Right atrium auricular region (tissue), 2 donors: ENCODE measurements around the gene AKAP5. TPM values are rescaled to one million over a fixed set of nuclear protein-coding genes. Genes with fewer than 3 reads are reported as not detected.

Experiments
- DNase-seq: peaks from one replicate; pipeline ENCODE4 v3.0.0-alpha.2; 2019; ENCODE audit warnings: low spot score
- H3K27ac ChIP-seq, 2 donors: fragments of 200-600 bp; sonication (generic); 1 replicate in 1 of 2; 2 replicates in 1 of 2; pipeline ENCODE4 v1.5.1; 2016 to 2019
- H3K27me3 ChIP-seq, 2 donors: fragments of 200-600 bp; sonication (generic); one replicate each; pipeline versions ENCODE4 v1.5.1 to v1.6.0; 2017 to 2019
- H3K36me3 ChIP-seq: fragments of 200-600 bp; sonication (generic); one replicate; pipeline ENCODE4 v1.5.1; 2016
- H3K4me1 ChIP-seq, 2 donors: fragments of 200-600 bp; sonication (generic); one replicate each; pipeline versions ENCODE4 v1.5.1 to v1.6.0; 2017 to 2019
- H3K4me3 ChIP-seq, 2 donors: fragments of 200-600 bp; sonication (generic); 1 replicate in 1 of 2; 2 replicates in 1 of 2; pipeline ENCODE4 v1.5.1; 2017 to 2019; ENCODE audit warnings: mild to moderate bottlenecking in 1 of 2, moderate library complexity in 1 of 2
- H3K9me3 ChIP-seq, 2 donors: fragments of 200-600 bp; sonication (generic); one replicate each; pipeline ENCODE4 v1.5.1; 2019
- total RNA-seq, 2 donors: library from RNA; depleted of rRNA; stranded (reverse); fragments of >200 nt; gene quantifications; one replicate each; pipeline ENCODE4 v1.1.0, GENCODE V29; 2016
- TF ChIP-seq, protein P1 (sequence below), 2 donors: fragments of 200-600 bp; sonication (generic); IDR thresholded peaks; one replicate each; pipeline ENCODE4 v1.5.1; 2019; ENCODE audit warnings: antibody characterized with exemption in 2 of 2

Gene AKAP5
- total RNA-seq, 2 donors from 2014 or later: 0.24 TPM; not detected in 1

DNA sequence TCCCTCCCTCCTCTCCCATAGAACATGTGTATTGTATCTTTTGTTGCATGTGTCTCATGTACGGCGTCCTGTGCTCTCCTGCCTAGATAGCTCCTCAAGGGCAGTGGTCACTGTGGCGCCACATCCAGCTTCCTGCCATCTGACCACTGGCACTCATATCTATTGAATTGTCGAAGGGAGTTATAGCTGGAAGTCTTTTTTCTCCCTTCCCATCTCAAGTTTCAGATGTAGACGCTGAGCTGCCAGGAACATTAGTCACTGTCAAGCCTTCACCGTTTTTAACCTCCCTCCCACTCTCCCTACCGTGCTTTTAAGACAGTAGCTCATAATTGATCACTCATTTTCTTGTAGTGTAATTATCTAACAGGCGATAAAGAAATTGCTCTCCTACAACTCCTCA, 44.1 kb upstream of the AKAP5 start:
- DNase-seq: no peak
- Histone ChIP-seq H3K4me3 (no peak overlapping the region), H3K4me1 (no peaks in the 10 kb centered on the region), H3K27ac (no peak overlapping the region), H3K36me3 (peaks cover 58% of the 10 kb centered on the region), H3K9me3 (no peaks in the 10 kb centered on the region), H3K27me3 (no peaks in the 10 kb centered on the region)
- TF ChIP-seq, protein P1, sequence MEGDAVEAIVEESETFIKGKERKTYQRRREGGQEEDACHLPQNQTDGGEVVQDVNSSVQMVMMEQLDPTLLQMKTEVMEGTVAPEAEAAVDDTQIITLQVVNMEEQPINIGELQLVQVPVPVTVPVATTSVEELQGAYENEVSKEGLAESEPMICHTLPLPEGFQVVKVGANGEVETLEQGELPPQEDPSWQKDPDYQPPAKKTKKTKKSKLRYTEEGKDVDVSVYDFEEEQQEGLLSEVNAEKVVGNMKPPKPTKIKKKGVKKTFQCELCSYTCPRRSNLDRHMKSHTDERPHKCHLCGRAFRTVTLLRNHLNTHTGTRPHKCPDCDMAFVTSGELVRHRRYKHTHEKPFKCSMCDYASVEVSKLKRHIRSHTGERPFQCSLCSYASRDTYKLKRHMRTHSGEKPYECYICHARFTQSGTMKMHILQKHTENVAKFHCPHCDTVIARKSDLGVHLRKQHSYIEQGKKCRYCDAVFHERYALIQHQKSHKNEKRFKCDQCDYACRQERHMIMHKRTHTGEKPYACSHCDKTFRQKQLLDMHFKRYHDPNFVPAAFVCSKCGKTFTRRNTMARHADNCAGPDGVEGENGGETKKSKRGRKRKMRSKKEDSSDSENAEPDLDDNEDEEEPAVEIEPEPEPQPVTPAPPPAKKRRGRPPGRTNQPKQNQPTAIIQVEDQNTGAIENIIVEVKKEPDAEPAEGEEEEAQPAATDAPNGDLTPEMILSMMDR (IDR thresholded peaks at IDR 0.05): no peak

DNA sequence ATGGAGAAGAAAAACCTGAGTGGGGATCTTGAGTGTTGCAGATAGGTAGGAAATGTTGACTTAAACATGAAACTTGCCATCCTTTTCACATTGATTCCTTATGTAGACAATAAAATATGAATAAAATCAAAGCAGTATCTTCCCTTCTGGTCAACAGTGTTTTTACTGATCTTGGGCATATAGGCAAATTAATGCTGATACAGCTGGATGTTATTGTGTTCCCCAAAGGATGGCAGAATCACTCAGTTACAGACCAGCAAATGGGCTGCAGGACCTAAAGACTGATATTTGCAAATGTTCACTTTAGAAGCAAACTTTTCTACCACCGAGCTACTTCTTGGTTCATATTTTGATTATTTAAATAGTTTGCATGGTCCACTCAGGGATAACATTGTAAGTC, 43.3 kb upstream of the AKAP5 start:
- Histone ChIP-seq H3K27ac (no peak overlapping the region), H3K9me3 (no peaks in the 10 kb centered on the region), H3K27me3 (no peaks in the 10 kb centered on the region), H3K36me3 (peaks cover 58% of the 10 kb centered on the region), H3K4me3 (no peak overlapping the region), H3K4me1 (no peaks in the 10 kb centered on the region)
- DNase-seq: no peak
- TF ChIP-seq, protein P1 (IDR thresholded peaks at IDR 0.05): no peak

DNA sequence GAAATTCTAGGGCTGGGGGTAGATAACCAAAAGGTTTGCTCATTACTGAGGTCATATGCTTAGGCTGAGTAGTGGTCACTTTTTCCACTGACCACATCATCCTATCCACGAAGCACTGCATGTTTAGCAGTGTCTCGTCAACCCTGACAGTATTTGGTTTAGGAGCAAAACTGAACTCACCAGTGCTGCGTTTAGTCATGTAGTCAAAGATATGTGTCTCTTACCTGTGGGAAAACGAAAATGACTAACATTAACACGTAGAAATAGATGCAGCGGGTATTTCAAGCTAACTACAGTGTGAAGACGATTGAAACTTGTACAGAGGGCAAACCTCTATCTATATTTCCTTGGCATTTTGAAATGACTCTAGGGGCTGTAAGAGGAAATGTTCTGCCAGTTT, 42.5 kb upstream of the AKAP5 start:
- H3K4me1 ChIP-seq: no peaks in the 10 kb centered on the region
- H3K4me3 ChIP-seq: no peak overlapping the region
- peaks cover 59% of the 10 kb centered on the region for H3K36me3 ChIP-seq
- no peak for DNase-seq
- H3K27ac ChIP-seq: no peak overlapping the region
- H3K27me3 ChIP-seq: no peaks in the 10 kb centered on the region
- H3K9me3 ChIP-seq: no peaks in the 10 kb centered on the region
- TF ChIP-seq, protein P1 (IDR thresholded peaks at IDR 0.05): no peak

DNA sequence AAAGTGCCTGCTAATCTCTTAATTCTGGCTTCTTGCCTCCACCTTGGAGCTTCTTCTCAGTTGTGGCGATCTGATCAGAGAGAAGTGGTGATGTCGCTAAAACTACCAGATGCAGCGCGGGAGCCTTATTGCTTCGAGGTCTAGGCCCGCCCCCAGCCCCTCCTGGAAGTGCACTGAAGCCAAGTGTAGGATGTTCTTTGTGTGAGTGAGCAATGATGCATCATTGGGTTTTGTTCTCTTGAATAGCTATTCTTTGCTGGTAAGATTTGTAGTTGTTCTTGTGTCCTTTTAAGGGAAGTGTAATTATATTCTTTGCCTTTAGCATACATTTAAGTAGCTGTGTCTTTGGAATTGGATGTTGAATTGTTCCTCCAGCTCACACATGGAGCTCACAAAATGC, 41.3 kb upstream of the AKAP5 start:
- TF ChIP-seq, protein P1 (IDR thresholded peaks at IDR 0.05): no peak
- H3K9me3 ChIP-seq: no peaks in the 10 kb centered on the region
- peaks cover 49% of the 10 kb centered on the region for H3K36me3 ChIP-seq
- no peak for DNase-seq
- no peaks in the 10 kb centered on the region for H3K4me1 ChIP-seq
- H3K27me3 ChIP-seq: no peaks in the 10 kb centered on the region
- no peak overlapping the region for H3K4me3 ChIP-seq
- H3K27ac ChIP-seq: no peak overlapping the region

DNA sequence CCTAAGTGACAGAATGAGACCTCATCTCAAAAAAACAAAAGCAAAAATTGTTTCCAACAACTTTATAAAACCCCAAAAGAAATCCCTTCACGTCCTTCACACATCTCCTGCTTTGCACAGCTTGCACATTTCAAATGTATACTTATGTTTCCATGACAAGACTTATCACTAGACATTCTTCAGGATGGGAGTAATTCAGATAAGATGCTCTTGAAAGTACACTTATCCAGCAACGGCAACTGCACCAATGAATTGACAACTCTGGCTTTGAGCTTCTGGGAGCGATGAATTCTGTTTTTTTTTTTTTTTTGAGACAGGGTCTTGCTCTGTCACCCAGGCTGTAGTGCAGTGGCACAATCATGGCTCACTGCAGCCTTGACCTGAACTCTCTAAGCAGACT, 30.8 kb upstream of the AKAP5 start:
- Histone ChIP-seq H3K9me3 (no peaks in the 10 kb centered on the region), H3K36me3 (peaks cover 41% of the 10 kb centered on the region), H3K27me3 (no peaks in the 10 kb centered on the region), H3K4me1 (no peaks in the 10 kb centered on the region), H3K27ac (no peak overlapping the region), H3K4me3 (no peak overlapping the region)
- TF ChIP-seq, protein P1 (IDR thresholded peaks at IDR 0.05): no peak
- no peak for DNase-seq

DNA sequence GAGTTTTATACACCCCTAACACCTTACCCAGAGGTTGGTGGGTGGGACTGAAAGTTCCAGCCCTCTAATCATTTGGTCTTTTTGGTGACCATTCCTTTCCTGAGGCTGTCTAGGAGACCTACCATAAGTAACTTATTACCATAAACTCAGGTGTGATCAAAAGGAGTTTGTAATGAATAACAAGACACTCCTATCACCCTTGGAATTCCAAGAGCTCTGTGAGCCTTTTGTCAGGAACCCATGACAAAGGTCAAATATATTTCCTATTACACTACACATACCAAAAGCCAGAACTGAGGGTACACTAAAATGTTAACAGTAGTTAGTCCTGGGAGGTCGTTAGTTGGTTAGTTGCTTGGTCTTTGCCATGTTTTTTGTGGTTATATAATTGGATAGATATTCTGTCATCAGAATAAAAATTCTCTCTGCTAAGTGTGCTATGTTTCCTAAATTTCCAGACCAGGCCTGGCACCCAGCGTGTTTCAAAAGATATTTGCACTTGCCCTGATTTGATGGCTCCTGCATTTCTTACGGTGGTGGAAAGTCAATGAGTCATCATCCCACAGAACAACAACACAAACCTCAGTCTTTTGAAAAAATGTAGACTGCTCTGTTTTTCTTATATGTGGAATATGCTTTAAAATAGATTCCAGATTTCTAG, 27.0 kb upstream of the AKAP5 start:
- no peaks in the 10 kb centered on the region for H3K9me3 ChIP-seq
- H3K27me3 ChIP-seq: no peaks in the 10 kb centered on the region
- no peak for DNase-seq
- H3K4me1 ChIP-seq: peaks cover 0 to 13% of the 10 kb centered on the region in 2 donors
- H3K36me3 ChIP-seq: peaks cover 34% of the 10 kb centered on the region
- no peak overlapping the region for H3K4me3 ChIP-seq
- H3K27ac ChIP-seq: no peak overlapping the region
- TF ChIP-seq, protein P1 (IDR thresholded peaks at IDR 0.05): no peak
